Measurements from ENCODE around the gene CD6.

The CD6 gene

GRCh38 chr11:60935676-60936442, 35.6 kb upstream of the CD6 start:
- DNase-seq = no peak

GRCh38 chr11:60936467-60937143, 34.9 kb upstream of the CD6 start:
- no peak for DNase-seq

DNA sequence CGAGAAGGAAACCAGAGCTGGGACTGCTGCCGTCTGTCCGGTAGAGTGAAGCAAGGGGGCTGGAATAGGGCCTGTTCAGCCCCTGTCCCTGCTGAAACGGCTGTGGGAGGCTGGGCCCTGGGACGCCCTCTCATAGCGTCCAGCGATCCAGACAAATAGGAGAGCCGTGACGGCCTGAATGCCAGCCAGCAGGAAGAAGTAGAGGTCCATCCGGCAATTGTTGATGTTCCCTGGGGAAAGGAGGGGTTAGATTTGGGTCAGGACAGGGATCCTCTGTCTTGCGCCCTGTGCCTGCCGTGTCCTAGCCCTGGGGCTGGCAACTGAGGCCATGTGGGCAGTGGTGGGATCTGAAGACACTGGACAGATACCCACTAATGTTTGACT, 34.3 kb upstream of the CD6 start:
- DNase-seq = no peak

- no peak for DNase-seq
Observed at GRCh38 chr11:60937811-60938210, 33.7 kb upstream of the CD6 start.

- DNase-seq = no peak
Observed at GRCh38 chr11:60938500-60938899, 33.0 kb upstream of the CD6 start.

- DNase-seq = no peak
Observed at GRCh38 chr11:60939301-60939700, 32.2 kb upstream of the CD6 start.

GRCh38 chr11:60939855-60940254, 31.6 kb upstream of the CD6 start:
- DNase-seq = no peak

GRCh38 chr11:60941371-60942119, 29.9 kb upstream of the CD6 start:
- no peak for DNase-seq

GRCh38 chr11:60942219-60942618, 29.3 kb upstream of the CD6 start:
- DNase-seq = no peak

DNA sequence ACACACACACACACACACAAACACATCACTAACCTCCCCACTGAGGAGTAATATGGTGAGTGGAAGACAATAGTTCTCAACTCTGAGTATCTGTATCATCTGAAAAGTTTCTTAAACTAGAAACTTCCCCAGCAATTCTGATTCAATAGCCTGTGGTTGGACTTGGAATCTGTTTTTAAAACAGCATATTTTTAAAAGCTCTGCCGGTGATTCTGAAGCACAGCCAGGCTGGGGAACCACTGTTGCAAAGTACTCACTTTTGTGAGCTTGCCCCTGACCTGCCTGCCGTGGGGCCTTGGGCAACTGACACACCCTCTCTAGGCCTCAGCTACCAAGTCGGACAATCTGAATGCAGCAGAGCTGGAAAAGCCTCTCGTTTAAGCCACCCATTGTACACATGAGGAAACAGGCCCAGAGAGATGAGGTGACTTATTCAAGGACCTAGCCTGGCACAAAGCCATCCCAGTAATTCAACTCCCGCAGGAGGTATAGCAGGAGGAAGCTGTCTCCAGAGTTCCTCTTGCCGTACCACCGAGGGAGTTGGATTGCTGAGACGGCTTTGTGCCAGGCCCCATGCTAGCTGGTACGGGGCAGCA, 28.4 kb upstream of the CD6 start:
- no peak for DNase-seq

GRCh38 chr11:60944490-60945294, 26.8 kb upstream of the CD6 start:
- DNase-seq = no peak

DNA sequence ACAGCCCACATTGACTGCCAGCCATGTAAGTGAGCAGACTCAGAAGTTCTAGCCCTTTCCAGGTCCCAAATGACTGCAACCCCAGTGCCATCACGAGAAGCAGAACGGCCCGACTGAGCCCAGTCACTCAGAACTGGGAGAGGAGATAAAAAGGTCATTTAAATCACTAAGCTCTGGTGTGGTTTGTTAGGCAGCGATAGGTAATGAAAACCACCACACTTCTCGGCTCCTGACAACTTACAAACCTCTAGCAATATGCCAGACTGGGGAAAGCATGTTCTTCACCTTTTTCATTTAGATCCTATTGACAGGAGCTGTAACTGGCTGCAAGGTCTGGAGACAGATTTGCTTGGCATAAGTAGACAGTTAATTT, 26.2 kb upstream of the CD6 start:
- DNase-seq = no peak

- no peak for DNase-seq
Observed at GRCh38 chr11:60946601-60947264, 24.7 kb upstream of the CD6 start.

DNA sequence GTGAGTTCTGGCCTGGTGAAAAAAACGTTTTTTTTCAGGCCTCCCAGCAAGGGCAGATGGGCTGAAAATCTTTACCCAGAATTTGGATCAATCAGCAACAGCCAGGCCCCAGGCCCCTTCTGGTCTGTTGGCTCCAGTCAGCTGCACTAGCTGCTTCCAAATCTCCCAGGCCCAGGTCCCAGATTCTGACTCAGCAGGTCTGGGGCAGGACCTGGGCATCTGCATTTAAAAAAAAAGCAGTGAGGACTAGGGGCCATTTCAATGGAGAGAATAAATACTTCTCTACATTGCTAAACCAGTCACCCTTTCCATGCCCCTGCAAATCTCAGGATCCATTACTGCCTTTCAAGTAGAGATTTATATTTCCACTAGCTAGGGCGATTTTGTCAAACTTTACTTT, 23.8 kb upstream of the CD6 start:
- DNase-seq = no peak

GRCh38 chr11:60948250-60948649, 23.2 kb upstream of the CD6 start:
- DNase-seq = no peak

- DNase-seq = no peak
Observed at GRCh38 chr11:60950024-60950423, 21.5 kb upstream of the CD6 start.

GRCh38 chr11:60950933-60951605, 20.4 kb upstream of the CD6 start:
- peak in 1 of 4 experiments; percentile 43 for DNase-seq

DNA sequence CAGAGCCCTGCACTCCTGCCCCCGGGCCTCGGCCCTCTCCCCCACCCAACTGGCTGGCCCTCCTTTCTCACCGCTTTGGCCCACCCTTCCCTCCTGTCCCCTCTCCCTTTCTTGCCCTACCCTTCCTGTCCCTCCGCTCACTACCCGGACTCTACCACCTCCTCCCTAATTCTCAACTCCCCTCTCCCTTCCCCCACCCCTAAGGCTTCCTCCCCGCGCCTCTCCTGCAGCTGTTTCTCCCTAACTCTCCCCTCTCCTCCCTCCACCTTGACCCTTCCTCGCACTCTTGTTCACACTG, 19.9 kb upstream of the CD6 start:
- no peak for DNase-seq

- peak in 2 of 4 experiments; percentile 22 to 36 for DNase-seq
Observed at GRCh38 chr11:60951904-60952741, 19.4 kb upstream of the CD6 start, which contains the start of gene SLC15A3. TSS of gene SLC15A3 (minus strand) at chr11:60952176. CDS start at chr11:60951551, 625 bp downstream.

GRCh38 chr11:60952742-60953170, 18.7 kb upstream of the CD6 start:
- DNase-seq = no peak

DNA sequence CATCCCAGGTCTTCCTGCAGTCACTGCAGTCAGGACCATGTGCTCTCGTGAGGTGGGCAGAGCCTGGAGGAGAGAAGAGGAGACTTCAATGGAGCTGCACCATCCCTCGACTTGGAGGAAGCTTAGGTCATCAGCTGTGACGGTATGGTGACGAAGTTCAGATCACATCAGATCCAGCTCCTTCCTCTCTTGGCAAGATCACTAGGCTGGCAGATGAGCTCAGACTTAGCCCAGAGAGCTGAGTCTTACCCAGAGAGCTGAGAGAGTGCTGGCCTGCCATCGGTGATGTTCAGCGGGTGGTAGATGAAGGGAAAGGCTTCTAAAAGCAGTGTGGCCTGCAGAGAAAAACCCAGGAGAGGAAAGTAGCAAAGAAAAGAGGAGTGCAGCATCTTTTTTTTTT, 17.7 kb upstream of the CD6 start:
- DNase-seq = no peak
